GM19193 (cell line): ENCODE data around the gene ZNF124.
"Not testable (repeated sequence)": the region's sequence is repeated elsewhere in the genome, so short reads cannot be mapped to it uniquely, and the experiment has no call there.

Source experiments
- POLR2A ChIP-seq: IDR thresholded peaks from 4 replicates; pipeline ENCODE4 v1.6.1; 2011; ENCODE audit not compliant: insufficient read depth, insufficient read length; ENCODE audit errors: extremely low read depth

ZNF124 gene

DNA sequence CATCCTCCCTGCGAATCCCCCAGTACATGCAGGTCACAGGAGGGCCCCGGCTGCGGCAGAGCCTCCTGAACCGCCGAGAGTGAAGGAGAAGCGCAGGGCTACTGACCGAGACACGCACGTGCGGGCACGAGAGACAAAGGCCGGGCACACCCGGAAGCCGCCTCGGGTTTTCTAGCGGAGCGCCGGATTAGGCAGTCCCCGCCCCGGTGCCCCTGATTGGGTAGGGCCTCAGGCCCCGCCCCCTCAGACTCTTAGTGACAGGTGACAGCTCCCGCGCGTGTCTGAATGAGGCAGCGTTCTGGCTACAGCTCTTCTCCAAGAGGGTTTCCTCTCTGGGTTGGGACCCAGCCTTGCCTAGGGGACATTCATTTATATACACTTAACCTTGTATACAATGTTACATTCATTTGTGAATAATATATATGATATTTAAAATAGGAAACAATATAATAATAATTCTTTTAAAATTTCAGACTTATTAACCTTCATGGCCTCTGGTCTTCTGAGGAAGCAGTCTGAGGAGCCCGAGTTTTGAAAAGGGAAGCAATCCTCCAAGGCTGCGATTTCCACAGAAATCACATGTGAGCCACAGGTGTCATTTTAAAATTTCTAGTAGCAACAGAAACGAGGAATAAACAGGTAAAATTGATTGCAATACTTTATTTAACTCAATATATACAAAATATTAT, at the start of gene ZNF124:
Gene ZNF124 (minus strand): TSS at position 146 of the 689 bp plus-strand sequence. CDS start 143 bp downstream, at position 3.
- TF ChIP-seq POLR2A: not testable (repeated sequence)

DNA sequence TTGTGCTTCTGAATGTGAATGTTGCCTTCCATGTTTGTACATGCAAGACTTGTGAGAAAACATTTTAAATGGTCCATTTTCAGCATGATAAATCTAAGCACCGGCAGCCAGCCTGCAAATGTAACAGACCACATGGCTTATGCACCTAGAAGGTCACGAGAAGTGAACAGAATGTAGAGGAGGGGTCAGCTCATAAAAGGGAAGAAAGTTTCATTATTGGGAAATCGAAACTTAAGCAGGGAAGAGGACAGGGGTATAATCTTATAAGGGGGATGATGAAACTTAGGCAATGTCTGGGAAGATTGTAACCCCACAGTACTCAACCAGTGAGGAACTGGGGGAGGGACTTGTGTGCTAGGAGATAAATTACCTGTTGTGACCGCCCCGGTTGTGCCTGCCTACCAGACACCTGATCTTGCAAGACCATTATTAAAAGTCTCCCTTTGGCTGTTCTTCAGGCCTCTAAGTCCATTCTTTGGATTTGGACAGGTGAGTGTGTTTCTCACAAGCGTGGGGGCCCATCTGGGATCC, 46.4 kb upstream of the ZNF124 start:
- no peak for TF ChIP-seq POLR2A

DNA sequence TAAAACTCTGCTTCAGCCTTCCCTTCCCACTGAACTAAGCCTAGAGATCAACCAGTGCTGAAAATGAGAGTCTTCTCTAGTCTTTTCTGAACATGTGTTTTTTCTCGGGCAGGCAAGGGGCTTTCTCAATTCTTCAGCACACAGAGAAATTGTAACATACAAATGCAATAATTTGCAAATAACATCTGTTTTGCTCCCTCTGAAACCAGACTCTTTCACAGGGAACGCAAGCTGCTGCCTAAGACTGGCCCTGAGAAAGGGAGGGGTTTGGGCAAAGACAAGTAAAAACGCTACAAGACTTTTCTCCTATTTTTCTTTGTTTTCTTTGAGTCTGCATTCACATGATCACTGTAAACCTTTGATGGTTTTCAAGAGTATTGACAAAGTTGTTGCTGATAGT, 44.4 kb upstream of the ZNF124 start:
- no peak for TF ChIP-seq POLR2A

DNA sequence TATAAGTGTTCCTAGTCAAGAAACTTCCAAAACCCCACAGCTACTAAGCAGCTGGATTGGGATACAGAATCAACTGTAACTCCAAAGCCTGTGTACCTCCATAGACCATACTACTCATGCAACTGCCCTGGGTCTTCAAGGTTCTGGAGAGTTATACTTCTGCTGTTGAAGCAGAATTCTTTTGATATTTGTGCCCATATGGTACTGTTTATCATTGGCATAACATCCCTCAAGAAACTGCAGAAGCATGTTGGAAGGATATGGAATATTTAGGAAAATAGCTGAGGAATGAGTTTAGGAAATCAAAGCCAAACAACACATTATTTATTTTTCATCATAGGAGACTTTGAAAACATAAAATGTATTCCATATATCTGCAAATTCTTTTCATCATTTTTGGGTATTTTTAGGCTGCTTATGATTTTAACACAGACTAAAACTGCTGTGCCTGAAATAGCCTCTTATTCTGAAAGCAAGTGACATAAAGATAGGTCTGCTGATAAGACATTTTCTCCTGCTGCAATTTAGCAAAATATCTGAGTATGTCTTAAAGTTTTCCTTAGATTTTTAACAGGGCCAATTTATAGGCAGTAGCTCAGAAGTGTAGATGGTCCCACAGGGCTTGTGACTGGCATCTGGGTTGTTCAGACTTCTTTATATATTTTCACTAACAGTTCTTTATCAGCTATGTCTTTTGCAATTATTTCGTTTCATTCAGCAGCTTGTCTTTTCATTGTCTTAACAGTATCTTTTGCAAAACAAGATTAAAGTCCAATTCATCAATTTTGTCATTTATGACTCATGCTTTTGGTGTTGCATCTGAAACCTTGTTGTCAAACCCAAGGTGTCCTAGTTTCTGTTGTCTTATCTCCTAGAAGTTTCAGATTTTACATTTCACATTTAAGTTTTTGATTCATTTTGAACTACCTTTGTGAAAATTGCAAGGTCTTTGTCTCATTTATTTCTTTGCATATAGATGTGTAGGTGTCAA, 41.1 kb upstream of the ZNF124 start:
- no peak for TF ChIP-seq POLR2A

DNA sequence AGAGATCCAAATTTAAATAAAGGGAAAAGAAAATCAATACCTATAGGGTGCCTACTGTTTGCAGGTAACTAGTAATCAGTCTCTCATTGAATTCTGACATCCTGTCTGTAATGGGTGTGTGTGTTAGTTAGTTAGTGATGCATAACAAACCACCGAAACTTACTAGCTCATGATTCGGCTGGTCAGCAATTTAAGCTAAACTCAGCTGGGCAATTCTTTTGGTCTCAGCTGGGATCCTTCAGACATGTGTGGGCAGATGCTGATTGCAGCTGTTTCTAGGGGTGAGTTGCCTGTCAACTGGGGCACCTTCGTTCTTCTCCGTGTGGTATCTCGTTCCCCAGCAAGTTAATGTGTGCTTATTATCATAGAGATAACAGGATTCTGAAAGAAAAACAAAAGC, 40.2 kb upstream of the ZNF124 start:
- TF ChIP-seq POLR2A: no peak

DNA sequence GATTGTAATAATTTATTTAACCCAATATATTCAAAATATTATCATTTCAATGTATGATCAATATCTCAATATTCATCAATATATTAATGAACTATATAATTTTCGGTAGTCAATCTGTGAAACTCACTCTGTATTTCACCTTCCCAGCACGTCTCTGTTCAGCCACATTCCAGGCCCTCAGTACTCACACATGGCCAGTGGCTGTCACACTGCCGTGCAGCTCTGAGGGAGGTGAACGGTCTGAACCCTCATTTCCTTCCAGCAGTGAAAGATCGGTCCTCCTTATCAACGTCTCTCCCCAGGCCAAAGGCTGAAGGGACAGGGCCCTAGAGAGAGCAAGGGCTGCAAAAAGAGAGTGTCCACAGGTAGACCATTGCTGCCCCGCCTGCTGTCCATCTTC, 39.5 kb upstream of the ZNF124 start:
- no peak for TF ChIP-seq POLR2A

DNA sequence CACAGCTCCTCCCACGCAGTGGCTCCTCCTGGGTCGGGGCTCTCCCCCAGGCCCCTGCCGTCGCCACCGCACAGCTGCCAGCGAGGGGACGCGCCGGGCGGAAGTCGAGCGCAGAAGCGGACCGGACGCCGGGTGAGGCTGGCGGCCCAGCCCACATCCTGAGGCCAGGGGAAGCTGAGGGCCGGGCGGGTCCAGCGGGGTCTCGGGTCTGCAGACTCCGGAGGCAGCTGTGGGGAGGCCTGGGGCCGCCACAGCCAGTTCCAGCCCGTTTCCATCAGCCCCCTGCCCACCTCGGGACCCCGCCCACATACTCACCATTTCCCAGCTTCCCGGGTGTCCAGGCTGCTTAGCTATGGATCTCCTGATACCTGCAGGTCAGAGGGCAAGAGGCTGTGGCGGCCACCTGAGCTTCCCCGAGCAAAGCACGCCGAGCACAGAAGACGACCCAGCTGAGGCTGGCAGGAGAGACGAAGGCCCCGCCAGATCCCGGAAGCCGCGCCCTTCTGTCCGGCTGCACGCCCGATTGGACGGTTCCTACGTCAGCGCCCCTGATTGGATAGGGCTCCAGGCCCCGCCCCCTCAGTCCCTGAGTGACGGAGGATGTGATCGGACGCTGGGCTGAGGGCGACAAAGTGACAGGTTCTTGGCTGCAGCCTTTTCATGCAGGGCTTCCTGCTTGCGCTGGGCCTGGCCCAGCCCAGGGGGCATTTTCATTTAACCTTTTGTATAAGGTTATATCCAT, 38.7 kb upstream of the ZNF124 start:
- peak; percentile 90 for TF ChIP-seq POLR2A

DNA sequence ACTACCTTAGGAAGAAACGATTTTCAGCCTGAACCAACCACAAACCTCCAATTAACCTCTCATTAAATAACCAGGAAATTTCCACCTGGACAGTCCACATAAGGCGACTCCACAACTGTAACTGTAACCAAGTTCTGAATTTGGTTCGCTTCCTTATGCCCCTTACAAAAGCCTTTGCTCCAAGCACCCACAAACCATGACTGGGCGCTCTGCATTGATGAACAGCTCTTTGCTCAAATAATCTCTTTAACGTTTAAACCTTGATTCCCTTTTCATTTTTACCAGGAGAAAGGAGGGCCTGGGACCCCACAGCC, 38.2 kb upstream of the ZNF124 start:
- TF ChIP-seq POLR2A: no peak

DNA sequence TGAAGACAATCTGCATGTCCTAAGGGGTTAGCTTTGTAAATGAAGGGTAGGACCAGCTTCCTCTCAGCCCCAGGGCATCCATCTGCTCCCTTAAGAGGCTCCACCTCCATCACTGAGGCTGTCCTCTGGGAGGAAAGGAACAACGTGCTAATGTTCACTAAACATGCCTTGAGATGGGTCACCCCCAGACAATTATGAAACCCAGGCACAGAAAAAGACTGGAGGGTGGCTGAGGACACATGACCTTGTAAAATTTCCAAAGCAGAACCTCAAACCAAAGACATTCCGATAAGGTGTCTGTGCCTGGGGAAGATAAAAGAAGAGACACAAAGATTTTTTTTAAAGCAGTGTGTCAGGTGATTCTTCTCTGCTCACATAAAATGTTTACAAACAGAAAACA, 37.6 kb upstream of the ZNF124 start:
- no peak for TF ChIP-seq POLR2A

DNA sequence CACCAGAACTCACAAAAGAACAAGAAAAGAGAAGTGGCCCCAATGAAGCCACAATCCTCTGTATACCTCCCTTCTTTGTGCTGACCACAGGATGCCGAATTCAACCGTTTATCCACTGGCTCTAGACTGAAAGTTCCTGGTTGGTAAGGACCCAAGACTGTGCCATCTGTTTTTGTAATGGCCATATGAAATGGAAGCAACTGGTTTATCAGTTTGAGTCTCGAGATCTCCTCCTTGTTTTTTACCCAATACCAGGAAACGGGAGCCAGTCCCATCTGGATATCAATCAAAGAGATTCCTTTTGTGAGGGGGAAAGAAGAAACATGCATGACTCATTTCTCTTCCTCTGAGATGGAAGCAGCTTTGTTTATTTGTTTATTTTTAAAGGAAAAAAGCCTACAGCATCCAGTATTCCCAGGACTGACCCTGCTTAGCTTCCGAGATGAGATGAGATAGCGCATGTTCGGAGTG, 32.4 kb upstream of the ZNF124 start:
- TF ChIP-seq POLR2A: no peak

DNA sequence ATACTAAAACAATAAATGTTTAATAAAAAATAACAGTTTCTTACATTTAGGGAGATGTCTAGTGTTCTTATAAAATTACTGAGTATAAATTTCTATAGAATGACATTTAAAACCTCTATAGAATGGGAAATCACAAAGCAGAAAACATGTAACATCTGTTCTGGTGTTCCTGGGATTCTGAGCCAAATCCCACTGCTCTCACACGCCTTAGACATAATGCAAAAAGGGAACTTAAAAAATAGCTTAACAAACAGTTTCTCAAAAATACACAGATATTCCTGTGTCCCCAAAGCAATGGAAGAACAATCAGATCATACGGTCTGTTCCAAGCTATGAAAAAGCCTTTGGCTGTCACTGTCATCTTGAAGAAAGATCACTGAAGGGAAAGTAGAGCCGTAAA, 27.0 kb upstream of the ZNF124 start:
- no peak for TF ChIP-seq POLR2A

DNA sequence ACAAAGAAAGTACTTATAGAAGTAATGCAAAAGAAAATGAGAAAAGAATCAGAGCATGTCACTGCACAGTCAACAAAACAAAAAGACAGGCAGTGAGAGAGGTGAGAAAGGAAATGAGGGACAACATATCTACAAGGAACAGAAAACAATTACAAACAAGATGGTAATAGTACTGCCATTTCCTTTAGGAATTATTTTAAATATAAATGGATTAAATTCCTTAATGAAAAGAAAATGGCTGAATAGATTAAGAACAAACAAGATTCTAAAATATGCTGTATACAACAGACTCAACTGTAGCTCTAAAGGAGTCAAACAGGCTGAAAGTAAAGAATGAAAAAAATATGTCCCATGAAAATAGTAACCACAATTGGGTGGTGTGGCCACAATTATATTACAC, 22.1 kb upstream of the ZNF124 start:
- no peak for TF ChIP-seq POLR2A

DNA sequence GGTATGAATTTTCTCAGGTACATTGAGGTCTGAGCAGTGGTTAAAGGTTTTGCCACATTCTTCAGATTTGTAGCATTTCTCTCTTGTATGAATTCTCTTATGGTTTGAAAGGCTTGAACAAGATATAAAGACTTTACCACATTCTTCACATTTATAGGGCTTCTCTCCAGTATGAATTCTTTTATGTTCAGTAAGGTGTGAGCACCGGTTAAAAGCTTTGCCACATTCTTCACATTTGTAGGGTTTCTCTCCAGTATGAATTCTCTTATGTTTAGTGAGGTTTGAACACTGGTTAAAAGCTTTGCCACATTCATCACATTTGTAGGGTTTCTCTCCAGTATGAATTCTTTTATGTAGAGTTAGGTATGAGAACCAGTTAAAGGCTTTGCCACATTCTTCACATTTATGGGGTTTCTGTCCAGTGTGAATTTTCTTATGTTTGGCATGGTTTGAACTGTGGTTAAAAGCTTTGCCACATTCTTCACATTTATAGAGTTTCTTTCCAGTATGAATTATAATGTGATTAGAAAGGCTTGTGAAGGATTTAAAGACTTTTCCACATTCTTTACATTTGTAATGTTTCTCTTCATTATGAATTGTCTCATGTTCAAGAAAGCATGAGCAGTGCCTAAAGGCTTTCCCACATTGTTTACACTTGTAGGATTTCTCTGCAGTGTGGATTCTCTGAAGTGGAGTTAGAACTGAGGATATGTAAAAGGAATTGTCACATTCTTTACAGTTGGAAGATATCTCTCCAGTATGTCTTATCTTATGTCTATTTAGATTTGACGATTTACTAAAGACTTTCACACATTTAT, 18.4 kb upstream of the ZNF124 start:
- no peak for TF ChIP-seq POLR2A

DNA sequence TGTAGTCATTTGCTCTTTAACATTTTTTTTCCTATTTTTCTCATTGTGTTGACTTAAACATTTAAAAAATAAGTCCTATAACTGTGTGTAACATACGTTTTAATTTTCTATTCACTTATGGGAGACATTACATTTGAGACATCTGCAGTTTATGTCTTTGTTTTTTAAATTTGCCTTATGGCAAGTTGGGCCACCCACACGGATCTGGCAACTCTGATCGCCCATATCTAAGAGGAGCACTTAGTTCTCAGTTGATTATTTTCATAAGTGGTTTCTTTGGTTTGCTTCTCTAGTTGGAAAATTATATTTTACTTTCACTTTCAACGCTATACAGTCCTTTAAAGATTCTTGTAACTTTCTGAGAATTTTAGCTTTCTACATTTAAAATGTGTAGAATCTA, 13.8 kb upstream of the ZNF124 start:
- no peak for TF ChIP-seq POLR2A
